ENCODE measurements around the gene ANO7. TPM values are rescaled to one million over a fixed set of nuclear protein-coding genes. Genes with fewer than 3 reads are reported as not detected.

ANO7 gene
- total and polyA plus RNA-seq, 2 of the 13 experiments (the other 11 are each of a cell fraction or from before 2014, with no cell fraction given), result 4.1 to 4.9 TPM

DNA sequence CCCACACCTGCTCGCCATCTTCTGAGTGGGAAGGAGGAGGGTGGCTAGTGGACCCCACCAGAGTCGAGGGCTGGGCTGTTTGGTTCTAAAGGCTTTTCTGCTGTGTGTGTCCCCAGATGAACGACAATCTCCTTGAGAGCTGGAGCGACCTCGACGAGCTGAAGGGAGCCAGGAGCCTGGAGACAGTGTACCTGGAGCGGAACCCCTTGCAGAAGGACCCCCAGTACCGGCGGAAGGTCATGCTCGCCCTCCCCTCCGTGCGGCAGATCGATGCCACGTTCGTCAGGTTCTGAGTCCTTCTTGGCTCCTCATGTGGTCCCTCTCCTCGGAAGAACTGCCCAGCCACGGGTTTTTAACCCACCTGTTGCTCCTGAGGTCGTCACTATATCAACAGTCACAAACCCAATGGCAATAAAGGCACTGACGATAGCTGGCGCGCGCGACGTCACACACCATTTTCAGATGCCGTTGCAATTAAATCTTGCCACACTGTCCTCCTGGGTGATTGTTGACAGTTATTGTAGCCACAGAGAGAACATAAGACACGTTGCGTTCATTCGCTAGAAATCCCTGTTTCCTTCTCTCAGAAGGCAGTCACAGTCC lies 5.8 kb upstream of the ANO7 start:
- Histone ChIP-seq H3K4me1 (ENCODE audit: insufficient read depth, low read length) (no peaks in the 10 kb centered on the region), H3K4me3 (replicated peaks in 1 of 3; ENCODE audit: insufficient read depth in 1 of 3, low read depth in 2 of 3, low read length in 3 of 3) (no peak overlapping the region), H3K79me2 (ENCODE audit: insufficient read depth, low read length) (no peaks in the 10 kb centered on the region), H4K20me1 (ENCODE audit: insufficient read depth, low read length) (no peaks in the 10 kb centered on the region), H2AFZ (ENCODE audit: low read length) (no peak overlapping the region), H3K27ac (ENCODE audit: extremely low read length, insufficient read depth, low read length) (no peak overlapping the region), H3K27me3 (ENCODE audit: control insufficient read depth in 1 of 2, insufficient read depth in 2 of 2, low read length in 2 of 2) (no peaks in the 10 kb centered on the region; a peak in 1 of 5 replicates), H3K9ac (ENCODE audit: insufficient read depth, low read depth, low read length) (no peak overlapping the region), H3K9me3 (ENCODE audit: low read length) (no peaks in the 10 kb centered on the region), H3K36me3 (replicated peaks in 1 of 2; ENCODE audit: control insufficient read depth in 1 of 2, insufficient read depth in 2 of 2, low read length in 2 of 2) (peaks cover 4 to 24% of the 10 kb centered on the region in 2 experiments; a peak in 4 of 5 replicates), H3K4me2 (ENCODE audit: low read depth, low read length) (no peak overlapping the region)
- BruUV-seq (replicated peaks), result no TSS peak
- intact Hi-C loops (cut with micrococcal nuclease; ENCODE audit: unreplicated experiment), result no loop called here
- DNase-seq (ENCODE audit: low spot score) (no peak), ATAC-seq (no peak), FAIRE-seq (no peak)
- TF ChIP-seq TAF15 (IDR thresholded peaks at IDR 0.05; ENCODE audit: low read depth, low read length, poor library complexity, severe bottlenecking) (no peak), NFATC3 (CRISPR knock-in tag; IDR thresholded peaks at IDR 0.05) (no peak)
- ChIA-PET CTCF (ENCODE audit: low intra/inter-chr PET ratio, low total read pairs) (no interaction called here), POLR2A (no interaction called here)
- WGBS (ENCODE audit: low lambda C conversion rate), result 92% methylated on average over 28 of the region's 28 CpGs
- in situ Hi-C loops (cut with HindIII; ENCODE audit: extremely low pct_ligation_motif_present, low pct_unique_long_range_greater_than_20kb), result no loop called here

DNA sequence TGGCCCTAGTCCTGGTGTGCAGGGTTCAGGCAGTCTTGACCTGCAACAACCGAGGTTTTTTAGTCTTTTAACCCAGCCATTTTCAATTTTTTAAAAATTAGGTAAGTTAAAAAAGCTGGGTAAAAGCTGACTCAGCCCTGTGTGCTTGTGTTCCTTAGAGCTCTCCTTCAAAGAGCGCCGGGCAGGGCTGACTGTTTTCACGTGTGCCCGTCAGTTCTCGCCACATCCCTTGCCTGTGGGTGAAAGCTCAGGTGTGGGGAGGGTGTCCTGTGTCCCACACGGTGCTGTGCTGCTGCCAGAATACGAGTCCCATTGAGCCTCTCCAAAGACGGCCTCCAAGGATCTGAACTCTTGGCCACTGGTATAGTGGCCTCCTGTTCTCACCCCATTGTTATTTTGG lies 5.3 kb upstream of the ANO7 start:
- Histone ChIP-seq H3K4me3 (replicated peaks in 1 of 3; ENCODE audit: insufficient read depth in 1 of 3, low read depth in 2 of 3, low read length in 3 of 3) (no peak overlapping the region), H3K36me3 (replicated peaks in 1 of 2; ENCODE audit: control insufficient read depth in 1 of 2, insufficient read depth in 2 of 2, low read length in 2 of 2) (peaks cover 4 to 21% of the 10 kb centered on the region in 2 experiments; a peak in 4 of 5 replicates), H3K4me1 (ENCODE audit: insufficient read depth, low read length) (peaks cover 3% of the 10 kb centered on the region; the same call in 1 of the 2 replicates), H3K9me3 (ENCODE audit: low read length) (no peaks in the 10 kb centered on the region), H3K79me2 (ENCODE audit: insufficient read depth, low read length) (no peaks in the 10 kb centered on the region), H3K9ac (ENCODE audit: insufficient read depth, low read depth, low read length) (no peak overlapping the region), H3K4me2 (ENCODE audit: low read depth, low read length) (no peak overlapping the region), H4K20me1 (ENCODE audit: insufficient read depth, low read length) (no peaks in the 10 kb centered on the region), H3K27ac (ENCODE audit: extremely low read length, insufficient read depth, low read length) (no peak overlapping the region), H2AFZ (ENCODE audit: low read length) (no peak overlapping the region), H3K27me3 (ENCODE audit: control insufficient read depth in 1 of 2, insufficient read depth in 2 of 2, low read length in 2 of 2) (peaks cover 2 to 5% of the 10 kb centered on the region in 2 experiments; a peak in 3 of 5 replicates)
- intact Hi-C loops (cut with micrococcal nuclease; ENCODE audit: unreplicated experiment), result no loop called here
- FAIRE-seq (no peak), DNase-seq (ENCODE audit: low spot score) (no peak), ATAC-seq (no peak)
- TF ChIP-seq MAFK (conservative IDR thresholded peaks at IDR 0.05 in 1 of 2, IDR thresholded peaks at IDR 0.05 in 1 of 2; ENCODE audit: low read length in 2 of 2), result peak in 1 of 2 experiments; percentile 33; a peak in 1 of 4 replicates
- no peak for TF ChIP-seq IRX3 (CRISPR knock-in tag; IDR thresholded peaks at IDR 0.05; ENCODE audit: borderline replicate concordance, low read depth)
- TF ChIP-seq TEAD3 (CRISPR knock-in tag; optimal IDR thresholded peaks at IDR 0.05; ENCODE audit: borderline replicate concordance), result no peak
- TF ChIP-seq ISX (CRISPR knock-in tag; conservative IDR thresholded peaks at IDR 0.05), result no peak
- BruUV-seq (replicated peaks), result no TSS peak
- in situ Hi-C loops (cut with HindIII; ENCODE audit: extremely low pct_ligation_motif_present, low pct_unique_long_range_greater_than_20kb), result no loop called here
- ChIA-PET POLR2A (no interaction called here), CTCF (ENCODE audit: low intra/inter-chr PET ratio, low total read pairs) (no interaction called here)
- 95% methylated on average over 9 of the region's 9 CpGs for WGBS (ENCODE audit: low lambda C conversion rate)
